ENCODE measurements around the gene KLHL8.

KLHL8 gene

GRCh38 chr4:87120010-87120409 lies 100.4 kb downstream of the KLHL8 start:
- DNase-seq = no peak

GRCh38 chr4:87118826-87119225 lies 101.6 kb downstream of the KLHL8 start:
- DNase-seq = no peak

- no peak for DNase-seq
Observed at GRCh38 chr4:87118421-87118820, 102.0 kb downstream of the KLHL8 start.

GRCh38 chr4:87117732-87118075 lies 102.7 kb downstream of the KLHL8 start:
- DNase-seq = no peak

GRCh38 chr4:87117051-87117731 lies 103.2 kb downstream of the KLHL8 start:
- no peak for DNase-seq

- DNase-seq = no peak
Observed at GRCh38 chr4:87116231-87116630, 104.2 kb downstream of the KLHL8 start.

- DNase-seq = no peak
Observed at GRCh38 chr4:87114245-87115062, 106.0 kb downstream of the KLHL8 start.

GRCh38 chr4:87112063-87112462 lies 108.4 kb downstream of the KLHL8 start:
- no peak for DNase-seq
